GM13977 (cell line): ENCODE data around the gene OTUD7B.
"Not testable (repeated sequence)": the region's sequence is repeated elsewhere in the genome, so short reads cannot be mapped to it uniquely, and the experiment has no call there.

ENCODE experiments used
- DNase-seq: peaks from one replicate; pipeline ENCODE4 v3.0.0; 2012; ENCODE audit warnings: low spot score
- in situ Hi-C: fragments of 300-500 bp; cut with MboI; formaldehyde crosslinking; loops from one replicate; pipeline ENCODE4 v1.12.0; 2022; ENCODE audit warnings: low sequenced_read_pairs, low pct_unique_long_range_greater_than_20kb, mixed read lengths, inconsistent platforms; ENCODE audit not compliant: unreplicated experiment
- TF ChIP-seq, protein P1 (sequence below): IDR thresholded peaks from 2 replicates; pipeline ENCODE4 v1.5.1; 2012; ENCODE audit warnings: mild to moderate bottlenecking, control low read depth; ENCODE audit not compliant: insufficient read depth; ENCODE audit errors: extremely low read depth, missing control alignments

The OTUD7B gene

DNA sequence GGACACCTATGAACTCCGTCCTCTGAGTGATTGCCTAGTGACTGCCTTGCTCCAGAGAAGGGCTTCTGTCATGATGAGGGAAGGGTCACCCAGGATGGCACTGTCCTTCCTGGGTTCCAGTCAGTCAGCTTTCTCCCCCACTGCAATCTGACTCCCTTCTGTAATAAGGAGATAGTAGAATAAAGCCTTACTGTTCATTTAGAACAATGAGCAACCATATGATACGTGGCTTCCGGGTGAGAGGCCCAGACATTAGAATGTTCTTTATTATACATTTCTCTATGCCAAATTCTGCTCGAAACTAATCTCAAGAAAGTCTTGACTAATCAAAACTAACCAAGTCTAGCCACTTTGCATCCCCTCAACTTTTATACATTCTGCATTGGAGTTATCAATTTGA is 65.3 kb downstream of the OTUD7B start:
- TF ChIP-seq, protein P1, sequence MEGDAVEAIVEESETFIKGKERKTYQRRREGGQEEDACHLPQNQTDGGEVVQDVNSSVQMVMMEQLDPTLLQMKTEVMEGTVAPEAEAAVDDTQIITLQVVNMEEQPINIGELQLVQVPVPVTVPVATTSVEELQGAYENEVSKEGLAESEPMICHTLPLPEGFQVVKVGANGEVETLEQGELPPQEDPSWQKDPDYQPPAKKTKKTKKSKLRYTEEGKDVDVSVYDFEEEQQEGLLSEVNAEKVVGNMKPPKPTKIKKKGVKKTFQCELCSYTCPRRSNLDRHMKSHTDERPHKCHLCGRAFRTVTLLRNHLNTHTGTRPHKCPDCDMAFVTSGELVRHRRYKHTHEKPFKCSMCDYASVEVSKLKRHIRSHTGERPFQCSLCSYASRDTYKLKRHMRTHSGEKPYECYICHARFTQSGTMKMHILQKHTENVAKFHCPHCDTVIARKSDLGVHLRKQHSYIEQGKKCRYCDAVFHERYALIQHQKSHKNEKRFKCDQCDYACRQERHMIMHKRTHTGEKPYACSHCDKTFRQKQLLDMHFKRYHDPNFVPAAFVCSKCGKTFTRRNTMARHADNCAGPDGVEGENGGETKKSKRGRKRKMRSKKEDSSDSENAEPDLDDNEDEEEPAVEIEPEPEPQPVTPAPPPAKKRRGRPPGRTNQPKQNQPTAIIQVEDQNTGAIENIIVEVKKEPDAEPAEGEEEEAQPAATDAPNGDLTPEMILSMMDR: no peak
- no peak for DNase-seq
- in situ Hi-C loops: no loop called here

DNA sequence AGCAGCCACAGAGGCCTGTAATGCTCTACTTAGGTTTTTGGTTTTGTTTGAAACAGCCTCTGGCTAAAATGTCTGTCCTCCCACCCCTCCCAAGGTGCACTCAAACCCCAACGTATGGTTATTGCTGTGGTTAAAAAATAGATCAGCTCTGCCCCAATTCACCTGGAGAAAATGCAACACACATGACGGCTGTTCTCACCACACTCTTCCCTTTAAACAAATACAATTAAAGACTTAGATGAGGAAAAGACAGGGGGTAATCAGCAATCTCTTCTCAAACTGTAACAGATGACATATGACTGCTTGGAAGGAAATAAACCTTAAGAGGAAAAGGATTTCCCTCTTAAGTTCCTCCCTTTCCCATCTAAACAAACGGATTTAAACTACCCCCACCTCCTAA is 67.6 kb downstream of the OTUD7B start:
- DNase-seq: no peak
- in situ Hi-C loops: no loop called here

DNA sequence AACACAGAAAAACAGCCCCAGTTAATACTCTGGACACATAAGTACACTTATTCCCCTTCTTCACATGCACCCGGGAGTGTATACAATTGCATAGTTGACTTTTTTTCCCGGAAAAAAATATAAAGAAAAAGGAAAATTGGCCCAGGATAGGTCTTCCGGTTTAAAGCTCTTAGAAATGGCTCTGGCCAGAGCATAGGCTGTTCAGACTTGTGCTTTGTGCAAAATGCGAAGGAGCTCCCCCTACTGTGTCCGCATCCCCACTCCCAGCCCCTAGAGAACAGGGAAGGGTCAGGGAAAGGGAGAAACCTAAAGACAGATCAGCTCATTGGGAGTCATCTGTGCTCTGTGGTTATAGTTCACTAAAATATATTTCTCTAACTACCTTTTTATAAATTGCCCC is 68.3 kb downstream of the OTUD7B start:
- TF ChIP-seq, protein P1: no peak
- in situ Hi-C loops: no loop called here
- no peak for DNase-seq

More for the DNA sequence above, 67.6 kb downstream of the OTUD7B start:
- TF ChIP-seq, protein P1: no peak

DNA sequence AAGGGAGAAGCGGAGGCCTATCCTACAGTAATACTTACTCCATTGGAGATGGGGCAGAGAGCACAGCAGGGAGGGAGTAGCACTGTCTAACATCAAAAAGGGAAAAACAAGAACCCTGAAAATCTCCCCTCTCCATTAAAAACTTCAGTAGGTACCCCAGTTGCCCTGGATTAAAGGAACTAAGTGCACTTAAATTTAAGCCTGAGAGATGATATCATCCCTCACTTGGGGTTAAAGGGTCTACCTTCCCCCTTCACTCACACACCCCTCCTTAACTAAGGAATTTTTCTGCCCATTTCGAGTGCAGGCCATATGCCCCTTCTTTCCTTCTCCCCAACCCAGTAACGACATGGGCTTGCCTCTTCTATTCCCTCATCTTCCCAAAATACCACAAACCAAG is 70.1 kb downstream of the OTUD7B start:
- in situ Hi-C loops: no loop called here
- TF ChIP-seq, protein P1: no peak
- no peak for DNase-seq

DNA sequence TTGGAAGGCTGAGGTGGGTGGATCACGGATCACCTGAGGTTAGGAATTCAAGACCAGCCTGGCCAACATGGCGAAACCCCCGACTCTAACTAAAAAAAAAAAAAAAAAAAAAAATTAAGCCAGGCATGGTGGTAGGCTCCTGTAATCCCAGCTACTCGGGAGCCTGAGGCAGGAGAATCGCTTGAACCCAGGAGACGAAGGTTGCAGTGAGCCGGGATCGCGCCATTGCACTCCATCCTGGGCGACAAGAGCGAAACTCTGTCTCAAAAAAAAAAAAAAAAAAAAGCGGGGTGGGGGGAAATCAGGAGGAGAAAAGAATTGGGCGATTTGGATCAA is 71.9 kb downstream of the OTUD7B start:
- DNase-seq, in situ Hi-C loops: not testable (repeated sequence)

DNA sequence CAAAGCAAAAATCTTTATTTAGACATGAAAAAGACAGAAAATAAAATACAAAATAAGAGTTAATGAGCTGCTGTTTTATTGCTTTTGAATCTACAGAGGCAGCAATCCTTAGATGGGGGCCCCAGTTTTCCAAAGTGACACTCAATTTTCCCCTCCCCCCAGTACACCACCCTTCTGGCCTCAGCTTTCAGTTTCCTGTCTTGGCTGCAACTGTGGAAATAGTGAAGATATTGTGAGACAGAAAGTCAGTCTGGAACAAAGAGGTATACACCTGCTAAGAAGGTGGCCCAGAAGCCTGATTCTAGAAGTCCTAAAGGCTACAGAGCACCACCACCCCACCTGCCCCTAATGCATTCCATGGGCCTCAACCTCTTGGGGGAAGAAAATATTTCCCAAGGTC is 72.8 kb downstream of the OTUD7B start:
- DNase-seq: no peak
- in situ Hi-C loops: no loop called here
- TF ChIP-seq, protein P1: no peak

DNA sequence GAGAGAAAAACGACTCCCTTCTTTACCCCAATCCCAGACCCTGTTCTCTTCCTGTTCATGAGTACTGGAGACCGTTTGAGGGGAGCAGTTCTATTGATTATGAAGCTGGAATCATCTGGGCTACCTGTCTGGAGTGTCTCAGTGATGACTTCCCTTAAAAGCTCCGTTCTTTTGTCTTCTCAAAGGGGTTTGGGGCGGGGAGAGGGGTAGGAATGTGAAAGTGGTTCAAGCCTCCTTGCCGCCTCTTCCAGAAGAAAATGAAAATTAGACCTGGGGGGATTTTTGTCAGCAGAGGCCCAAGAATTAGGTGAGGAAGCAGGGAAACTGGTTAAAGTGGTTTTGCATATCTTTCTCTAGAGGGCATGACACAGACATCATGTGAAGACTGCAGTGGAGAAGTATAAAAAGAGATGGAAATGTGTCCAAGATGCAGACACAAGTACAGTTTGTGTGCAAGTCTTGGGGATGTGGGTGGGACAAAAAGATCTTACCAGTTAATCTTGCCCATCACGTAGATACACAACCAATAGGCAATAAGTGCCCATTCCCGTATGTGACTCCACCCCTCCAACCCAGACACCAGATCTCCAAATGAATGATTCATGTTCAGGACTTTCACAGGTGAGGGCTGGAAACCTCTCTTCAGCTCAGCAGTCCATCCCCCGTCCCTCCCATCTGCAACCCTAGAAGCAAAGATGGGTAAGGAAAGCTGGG is 73.4 kb downstream of the OTUD7B start:
- TF ChIP-seq, protein P1: no peak
- DNase-seq: no peak

More for the DNA sequence above, 73.4 kb downstream of the OTUD7B start:
- in situ Hi-C loops: no loop called here
